ENCODE measurements around the gene TEP1. TPM values are rescaled to one million over a fixed set of nuclear protein-coding genes. Genes with fewer than 3 reads are reported as not detected.
A peak's percentile ranks its signal among the peaks of the same experiment; 100 is the strongest.

The TEP1 gene
- total RNA-seq, 4 donors from 2014 or later = 13.5 to 44.8 (median 27.0) TPM

DNA sequence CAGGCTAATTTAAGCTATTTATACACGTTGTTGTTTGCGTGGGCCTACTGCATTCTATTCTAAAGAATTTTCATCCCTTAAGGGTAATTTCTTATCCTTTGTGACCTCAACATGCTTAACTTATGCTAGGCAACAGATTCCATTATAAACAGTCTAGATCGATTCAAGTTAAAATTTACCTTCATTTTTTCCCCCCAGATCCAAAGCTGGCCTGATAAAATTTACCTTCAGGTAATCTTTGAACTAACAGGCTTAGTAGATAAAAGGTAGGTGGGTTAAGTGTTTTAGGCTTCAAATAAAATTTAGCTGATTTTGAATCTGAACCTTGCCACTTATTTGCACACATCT is 79.8 kb downstream of the TEP1 start:
- Histone ChIP-seq H3K9me3 (no peaks in the 10 kb centered on the region), H3K27me3 (no peaks in the 10 kb centered on the region), H3K4me3 (peak overlapping the region; percentile 52 to 80), H3K4me1 (no peaks in the 10 kb centered on the region), H3K27ac (peak overlapping the region; percentile 89 to 97), H3K36me3 (no peaks in the 10 kb centered on the region)
- TF ChIP-seq CTCF (IDR thresholded peaks at IDR 0.05) = no peak
- TF ChIP-seq POLR2A (IDR thresholded peaks at IDR 0.05) = no peak
- intact Hi-C loops (cut with DNase I; ENCODE audit: low total_unique reads) = loop anchor here (10.0 kb wide), 1 partner anchor 271 kb away; no protein-coding TSS in a partner anchor
- DNase-seq = no peak

DNA sequence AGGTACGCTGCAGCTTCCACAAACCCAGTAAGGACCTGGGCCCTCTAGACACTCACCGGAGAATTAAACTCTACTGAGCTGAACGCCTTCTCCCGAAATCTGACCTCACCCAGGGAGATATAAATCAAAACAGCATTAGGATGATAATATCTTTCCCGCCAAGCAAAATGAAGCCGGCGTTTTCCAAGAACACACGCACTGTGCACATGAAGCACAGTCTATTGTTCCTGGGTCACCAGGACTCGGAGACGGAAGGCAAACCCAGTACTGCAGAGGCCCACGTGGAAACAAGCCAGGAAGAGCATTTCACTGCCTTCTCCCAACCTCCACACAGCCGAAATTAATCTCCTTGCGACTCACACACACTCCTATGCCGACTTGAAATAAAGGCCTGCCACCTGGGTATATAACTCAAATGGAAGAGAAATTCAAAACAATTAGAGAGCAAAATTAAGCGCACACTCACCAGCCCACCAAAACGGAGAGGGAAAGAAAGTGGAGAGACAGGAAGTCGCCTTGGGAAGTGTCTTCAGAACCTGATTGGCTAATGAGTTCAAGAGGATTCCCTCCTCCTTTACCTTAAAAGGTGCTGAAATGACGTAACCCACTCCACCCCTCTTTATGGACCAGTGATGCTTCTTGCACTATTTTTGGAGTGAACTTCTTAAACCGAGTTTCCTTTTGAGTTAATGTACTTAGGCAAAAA is 80.4 kb downstream of the TEP1 start, which contains the start of gene CCNB1IP1:
Gene CCNB1IP1 (minus strand): TSS at position 492 of the 706 bp plus-strand sequence. CDS start 16,756 bp downstream, outside the sequence.
- TF ChIP-seq CTCF (IDR thresholded peaks at IDR 0.05) = peak in 1 of 4 experiments; percentile 20
- peak; percentile 46 to 58 for TF ChIP-seq POLR2A (IDR thresholded peaks at IDR 0.05)

DNA sequence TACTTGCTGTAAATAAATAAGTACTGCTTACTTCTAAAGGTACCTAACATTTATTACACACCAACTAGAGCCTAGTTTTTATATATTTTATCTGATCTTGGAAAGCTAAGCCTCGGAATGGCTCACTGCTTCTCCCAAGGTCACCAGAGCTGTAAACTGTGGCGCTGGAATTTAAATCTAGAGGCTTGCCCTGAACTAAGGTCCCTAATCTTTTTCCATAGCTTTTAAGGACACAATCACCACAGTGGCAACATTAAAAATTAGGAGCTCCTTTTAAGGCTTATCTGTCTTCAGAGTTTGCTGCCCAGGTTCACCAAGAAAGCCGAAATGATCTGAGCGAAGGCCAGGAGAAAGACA is 80.9 kb downstream of the TEP1 start:
- peak overlapping the region; percentile 89 to 97 for H3K27ac ChIP-seq
- intact Hi-C loops (cut with DNase I; ENCODE audit: low total_unique reads) = loop anchor here (10.0 kb wide), 1 partner anchor 272 kb away; no protein-coding TSS in a partner anchor
- H3K36me3 ChIP-seq = no peaks in the 10 kb centered on the region
- no peaks in the 10 kb centered on the region for H3K27me3 ChIP-seq
- DNase-seq = no peak
- no peaks in the 10 kb centered on the region for H3K4me1 ChIP-seq
- H3K4me3 ChIP-seq = peak overlapping the region; percentile 52 to 80
- H3K9me3 ChIP-seq = no peaks in the 10 kb centered on the region
- TF ChIP-seq CTCF (IDR thresholded peaks at IDR 0.05) (no peak), POLR2A (IDR thresholded peaks at IDR 0.05) (no peak)

More for the DNA sequence above, 80.4 kb downstream of the TEP1 start, which contains the start of gene CCNB1IP1:
- peak within 1 kb of the TSS; percentile 52 to 80 for H3K4me3 ChIP-seq
- no peaks in the 10 kb centered on the region for H3K9me3 ChIP-seq
- peak; percentile 50 to 87 for DNase-seq
- H3K27me3 ChIP-seq = no peaks in the 10 kb centered on the region
- H3K27ac ChIP-seq = peak within 1 kb of the TSS; percentile 89 to 97
- intact Hi-C loops (cut with DNase I; ENCODE audit: low total_unique reads) = loop anchor here (10.0 kb wide), 1 partner anchor 272 kb away; no protein-coding TSS in a partner anchor
- no peaks in the 10 kb centered on the region for H3K4me1 ChIP-seq
- no peaks in the 10 kb centered on the region for H3K36me3 ChIP-seq

GRCh38 chr14:20331053-20331613 is 82.2 kb downstream of the TEP1 start:
- intact Hi-C loops (cut with DNase I; ENCODE audit: low total_unique reads) = loop anchor here (10.0 kb wide), 1 partner anchor 274 kb away; no protein-coding TSS in a partner anchor

More at GRCh38 chr14:20331053-20331613, 82.2 kb downstream of the TEP1 start:
- H3K36me3 ChIP-seq = no peaks in the 10 kb centered on the region
- H3K27ac ChIP-seq = no peak overlapping the region
- H3K4me1 ChIP-seq = peaks cover 0 to 4% of the 10 kb centered on the region in 2 donors
- H3K27me3 ChIP-seq = no peaks in the 10 kb centered on the region
- DNase-seq = no peak
- no peaks in the 10 kb centered on the region for H3K9me3 ChIP-seq
- no peak overlapping the region for H3K4me3 ChIP-seq
- no peak for TF ChIP-seq POLR2A (IDR thresholded peaks at IDR 0.05)
- no peak for TF ChIP-seq CTCF (IDR thresholded peaks at IDR 0.05)
